WTC11 (cell line): ENCODE data around the gene SGIP1.

Experiments
- CBFB ChIP-seq: sonication (generic); formaldehyde crosslinking; IDR thresholded peaks from 2 replicates; pipeline ENCODE4 v1.8.1; 2022; ENCODE audit warnings: mild to moderate bottlenecking, low read depth, missing genetic modification reagents
- FOXK1 ChIP-seq: sonication (generic); formaldehyde crosslinking; IDR thresholded peaks from 2 replicates; pipeline ENCODE4 v1.8.0; 2022; ENCODE audit warnings: mild to moderate bottlenecking, moderate library complexity, missing genetic modification reagents
- FOXP1 ChIP-seq: sonication (generic); formaldehyde crosslinking; IDR thresholded peaks from 2 replicates; pipeline ENCODE4 v1.8.0; 2022; ENCODE audit warnings: missing genetic modification reagents, mild to moderate bottlenecking, moderate library complexity, borderline replicate concordance
- KAT7 ChIP-seq: sonication (generic); formaldehyde crosslinking; IDR thresholded peaks from 2 replicates; pipeline ENCODE4 v1.8.1; 2023; ENCODE audit warnings: missing genetic modification reagents, mild to moderate bottlenecking, borderline replicate concordance
- NFYB ChIP-seq: sonication (generic); formaldehyde crosslinking; conservative IDR thresholded peaks from 2 replicates; pipeline ENCODE4 v1.8.0; 2022; ENCODE audit warnings: low read depth, missing genetic modification reagents
- ZNF219 ChIP-seq: sonication (generic); formaldehyde crosslinking; IDR thresholded peaks from 2 replicates; pipeline ENCODE4 v1.8.0; 2023; ENCODE audit warnings: missing genetic modification reagents, mild to moderate bottlenecking, borderline replicate concordance
- TF ChIP-seq, protein P1 (sequence below): sonication (generic); formaldehyde crosslinking; conservative IDR thresholded peaks from 2 replicates; pipeline ENCODE4 v1.8.1; 2022; ENCODE audit warnings: mild to moderate bottlenecking, missing genetic modification reagents
- TF ChIP-seq, protein P2 (sequence below): sonication (generic); formaldehyde crosslinking; conservative IDR thresholded peaks from 2 replicates; pipeline ENCODE4 v1.8.1; 2023; ENCODE audit warnings: mild to moderate bottlenecking, low read depth, missing genetic modification reagents, moderate library complexity
- TF ChIP-seq, protein P3 (sequence below): sonication (generic); formaldehyde crosslinking; IDR thresholded peaks from 2 replicates; pipeline ENCODE4 v1.8.1; 2023; ENCODE audit warnings: mild to moderate bottlenecking, moderate library complexity, missing genetic modification reagents
- TF ChIP-seq, protein P4 (sequence below): sonication (generic); formaldehyde crosslinking; IDR thresholded peaks from 2 replicates; pipeline ENCODE4 v1.8.0; 2022; ENCODE audit warnings: mild to moderate bottlenecking, missing genetic modification reagents
- TF ChIP-seq, protein P5 (sequence below): sonication (generic); formaldehyde crosslinking; IDR thresholded peaks from 2 replicates; pipeline ENCODE4 v1.8.1; 2022; ENCODE audit warnings: low read depth, missing genetic modification reagents, borderline replicate concordance
- TF ChIP-seq, protein P6 (sequence below): sonication (generic); formaldehyde crosslinking; IDR thresholded peaks from 2 replicates; pipeline ENCODE4 v1.8.1; 2023; ENCODE audit warnings: mild to moderate bottlenecking, missing genetic modification reagents, moderate library complexity

DNA sequence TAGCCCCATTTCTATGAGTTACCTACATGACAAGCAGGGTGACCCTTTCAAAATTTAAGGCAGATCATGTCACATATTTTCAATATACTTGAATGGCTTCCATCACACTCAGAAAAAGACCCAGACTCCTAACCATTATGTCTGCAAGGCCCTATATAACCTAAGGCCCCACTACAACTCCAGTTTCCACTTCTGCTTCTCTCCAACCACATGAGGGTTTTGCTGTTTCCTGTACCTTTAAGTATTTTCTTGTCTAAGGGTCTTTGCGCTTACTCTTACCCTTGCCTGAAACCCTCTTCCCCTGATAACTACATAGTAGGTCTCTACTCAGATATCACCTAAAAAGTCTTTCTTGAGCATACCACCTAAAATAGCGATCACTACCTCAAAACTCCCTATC lies 46.1 kb downstream of the SGIP1 start:
- TF ChIP-seq, protein P1, sequence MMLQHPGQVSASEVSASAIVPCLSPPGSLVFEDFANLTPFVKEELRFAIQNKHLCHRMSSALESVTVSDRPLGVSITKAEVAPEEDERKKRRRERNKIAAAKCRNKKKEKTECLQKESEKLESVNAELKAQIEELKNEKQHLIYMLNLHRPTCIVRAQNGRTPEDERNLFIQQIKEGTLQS = no peak
- TF ChIP-seq NFYB (no peak), FOXP1 (CRISPR knock-in tag) (no peak), CBFB (CRISPR knock-in tag) (no peak), FOXK1 (CRISPR knock-in tag) (no peak), ZNF219 (CRISPR knock-in tag) (no peak), KAT7 (CRISPR knock-in tag) (no peak)
- TF ChIP-seq, protein P2, sequence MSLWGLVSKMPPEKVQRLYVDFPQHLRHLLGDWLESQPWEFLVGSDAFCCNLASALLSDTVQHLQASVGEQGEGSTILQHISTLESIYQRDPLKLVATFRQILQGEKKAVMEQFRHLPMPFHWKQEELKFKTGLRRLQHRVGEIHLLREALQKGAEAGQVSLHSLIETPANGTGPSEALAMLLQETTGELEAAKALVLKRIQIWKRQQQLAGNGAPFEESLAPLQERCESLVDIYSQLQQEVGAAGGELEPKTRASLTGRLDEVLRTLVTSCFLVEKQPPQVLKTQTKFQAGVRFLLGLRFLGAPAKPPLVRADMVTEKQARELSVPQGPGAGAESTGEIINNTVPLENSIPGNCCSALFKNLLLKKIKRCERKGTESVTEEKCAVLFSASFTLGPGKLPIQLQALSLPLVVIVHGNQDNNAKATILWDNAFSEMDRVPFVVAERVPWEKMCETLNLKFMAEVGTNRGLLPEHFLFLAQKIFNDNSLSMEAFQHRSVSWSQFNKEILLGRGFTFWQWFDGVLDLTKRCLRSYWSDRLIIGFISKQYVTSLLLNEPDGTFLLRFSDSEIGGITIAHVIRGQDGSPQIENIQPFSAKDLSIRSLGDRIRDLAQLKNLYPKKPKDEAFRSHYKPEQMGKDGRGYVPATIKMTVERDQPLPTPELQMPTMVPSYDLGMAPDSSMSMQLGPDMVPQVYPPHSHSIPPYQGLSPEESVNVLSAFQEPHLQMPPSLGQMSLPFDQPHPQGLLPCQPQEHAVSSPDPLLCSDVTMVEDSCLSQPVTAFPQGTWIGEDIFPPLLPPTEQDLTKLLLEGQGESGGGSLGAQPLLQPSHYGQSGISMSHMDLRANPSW (CRISPR knock-in tag) = no peak
- TF ChIP-seq, protein P3, sequence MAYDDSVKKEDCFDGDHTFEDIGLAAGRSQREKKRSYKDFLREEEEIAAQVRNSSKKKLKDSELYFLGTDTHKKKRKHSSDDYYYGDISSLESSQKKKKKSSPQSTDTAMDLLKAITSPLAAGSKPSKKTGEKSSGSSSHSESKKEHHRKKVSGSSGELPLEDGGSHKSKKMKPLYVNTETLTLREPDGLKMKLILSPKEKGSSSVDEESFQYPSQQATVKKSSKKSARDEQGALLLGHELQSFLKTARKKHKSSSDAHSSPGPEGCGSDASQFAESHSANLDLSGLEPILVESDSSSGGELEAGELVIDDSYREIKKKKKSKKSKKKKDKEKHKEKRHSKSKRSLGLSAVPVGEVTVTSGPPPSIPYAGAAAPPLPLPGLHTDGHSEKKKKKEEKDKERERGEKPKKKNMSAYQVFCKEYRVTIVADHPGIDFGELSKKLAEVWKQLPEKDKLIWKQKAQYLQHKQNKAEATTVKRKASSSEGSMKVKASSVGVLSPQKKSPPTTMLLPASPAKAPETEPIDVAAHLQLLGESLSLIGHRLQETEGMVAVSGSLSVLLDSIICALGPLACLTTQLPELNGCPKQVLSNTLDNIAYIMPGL (CRISPR knock-in tag) = no peak
- TF ChIP-seq, protein P4, sequence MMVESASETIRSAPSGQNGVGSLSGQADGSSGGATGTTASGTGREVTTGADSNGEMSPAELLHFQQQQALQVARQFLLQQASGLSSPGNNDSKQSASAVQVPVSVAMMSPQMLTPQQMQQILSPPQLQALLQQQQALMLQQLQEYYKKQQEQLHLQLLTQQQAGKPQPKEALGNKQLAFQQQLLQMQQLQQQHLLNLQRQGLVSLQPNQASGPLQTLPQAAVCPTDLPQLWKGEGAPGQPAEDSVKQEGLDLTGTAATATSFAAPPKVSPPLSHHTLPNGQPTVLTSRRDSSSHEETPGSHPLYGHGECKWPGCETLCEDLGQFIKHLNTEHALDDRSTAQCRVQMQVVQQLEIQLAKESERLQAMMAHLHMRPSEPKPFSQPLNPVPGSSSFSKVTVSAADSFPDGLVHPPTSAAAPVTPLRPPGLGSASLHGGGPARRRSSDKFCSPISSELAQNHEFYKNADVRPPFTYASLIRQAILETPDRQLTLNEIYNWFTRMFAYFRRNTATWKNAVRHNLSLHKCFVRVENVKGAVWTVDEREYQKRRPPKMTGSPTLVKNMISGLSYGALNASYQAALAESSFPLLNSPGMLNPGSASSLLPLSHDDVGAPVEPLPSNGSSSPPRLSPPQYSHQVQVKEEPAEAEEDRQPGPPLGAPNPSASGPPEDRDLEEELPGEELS (CRISPR knock-in tag) = no peak
- TF ChIP-seq, protein P5, sequence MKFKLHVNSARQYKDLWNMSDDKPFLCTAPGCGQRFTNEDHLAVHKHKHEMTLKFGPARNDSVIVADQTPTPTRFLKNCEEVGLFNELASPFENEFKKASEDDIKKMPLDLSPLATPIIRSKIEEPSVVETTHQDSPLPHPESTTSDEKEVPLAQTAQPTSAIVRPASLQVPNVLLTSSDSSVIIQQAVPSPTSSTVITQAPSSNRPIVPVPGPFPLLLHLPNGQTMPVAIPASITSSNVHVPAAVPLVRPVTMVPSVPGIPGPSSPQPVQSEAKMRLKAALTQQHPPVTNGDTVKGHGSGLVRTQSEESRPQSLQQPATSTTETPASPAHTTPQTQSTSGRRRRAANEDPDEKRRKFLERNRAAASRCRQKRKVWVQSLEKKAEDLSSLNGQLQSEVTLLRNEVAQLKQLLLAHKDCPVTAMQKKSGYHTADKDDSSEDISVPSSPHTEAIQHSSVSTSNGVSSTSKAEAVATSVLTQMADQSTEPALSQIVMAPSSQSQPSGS (CRISPR knock-in tag) = no peak
- TF ChIP-seq, protein P6, sequence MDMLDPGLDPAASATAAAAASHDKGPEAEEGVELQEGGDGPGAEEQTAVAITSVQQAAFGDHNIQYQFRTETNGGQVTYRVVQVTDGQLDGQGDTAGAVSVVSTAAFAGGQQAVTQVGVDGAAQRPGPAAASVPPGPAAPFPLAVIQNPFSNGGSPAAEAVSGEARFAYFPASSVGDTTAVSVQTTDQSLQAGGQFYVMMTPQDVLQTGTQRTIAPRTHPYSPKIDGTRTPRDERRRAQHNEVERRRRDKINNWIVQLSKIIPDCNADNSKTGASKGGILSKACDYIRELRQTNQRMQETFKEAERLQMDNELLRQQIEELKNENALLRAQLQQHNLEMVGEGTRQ = no peak
